HL-60/S4 treated with retinoic acid at 250 ng/mL for 4 days and 3 days (cell line): ENCODE results near the gene GUCY2C.
"Not testable (repeated sequence)": the region's sequence is repeated elsewhere in the genome, so short reads cannot be mapped to it uniquely, and the experiment has no call there.

ENCODE experiments used
- in situ Hi-C: fragments of 300-500 bp; cut with MboI; formaldehyde crosslinking; loops from 2 replicates; pipeline ENCODE4 v1.7.0; 2022; ENCODE audit warnings: low sequenced_read_pairs

GUCY2C gene

DNA sequence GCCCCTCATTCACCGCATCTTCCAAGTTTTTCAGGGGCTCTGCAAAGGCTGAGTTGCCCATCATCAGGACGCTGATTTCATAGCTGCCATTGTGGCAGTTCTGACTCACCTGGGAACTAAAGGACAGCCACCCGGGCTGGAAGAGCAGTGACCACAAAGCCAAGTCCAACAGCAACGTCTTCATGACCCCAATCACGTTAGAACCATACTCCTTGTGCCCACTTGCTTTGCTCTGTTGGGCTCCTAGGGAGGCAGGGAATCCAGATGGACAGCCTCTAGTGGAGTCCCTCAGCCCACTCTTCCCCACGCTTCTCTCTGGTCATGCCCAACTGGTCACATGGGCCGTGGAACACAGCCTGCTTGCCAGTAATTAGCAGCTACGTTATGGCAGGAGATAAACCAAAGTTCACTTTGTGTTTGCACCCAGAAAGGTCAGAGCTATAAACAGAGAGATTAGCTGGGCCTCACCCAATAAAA is at the start of gene GUCY2C:
TSS of gene GUCY2C (minus strand) at position 335 of the 477 bp plus-strand sequence. CDS start at position 184, 151 bp downstream.
- in situ Hi-C loops, result no loop called here

- in situ Hi-C loops, result no loop called here
Measured at GRCh38 chr12:14743061-14743460, 46.7 kb upstream of the GUCY2C start.

- in situ Hi-C loops, result no loop called here
Measured at GRCh38 chr12:14741942-14742341, 45.5 kb upstream of the GUCY2C start.

GRCh38 chr12:14741153-14741552 is 44.8 kb upstream of the GUCY2C start:
- in situ Hi-C loops, result no loop called here

DNA sequence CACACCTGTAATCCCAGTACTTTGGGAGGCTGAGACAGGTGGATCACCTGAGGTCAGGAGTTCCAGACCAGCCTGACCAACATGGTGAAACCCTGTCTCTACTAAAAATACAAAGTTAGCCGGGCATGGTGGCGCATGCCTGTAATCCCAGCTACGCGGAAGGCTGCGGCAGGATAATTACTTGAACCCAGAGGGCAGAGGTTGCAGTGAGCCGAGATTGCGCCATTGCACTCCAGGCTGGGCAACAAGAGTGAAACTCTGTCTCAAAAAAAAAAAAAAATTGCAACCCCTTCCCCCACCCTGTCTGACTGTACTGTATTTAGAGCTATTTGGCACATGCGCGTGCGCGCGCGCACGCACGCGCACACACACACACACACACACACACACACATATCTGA is 40.0 kb upstream of the GUCY2C start:
- in situ Hi-C loops, result not testable (repeated sequence)

GRCh38 chr12:14731821-14732220 is 35.4 kb upstream of the GUCY2C start:
- in situ Hi-C loops, result no loop called here

DNA sequence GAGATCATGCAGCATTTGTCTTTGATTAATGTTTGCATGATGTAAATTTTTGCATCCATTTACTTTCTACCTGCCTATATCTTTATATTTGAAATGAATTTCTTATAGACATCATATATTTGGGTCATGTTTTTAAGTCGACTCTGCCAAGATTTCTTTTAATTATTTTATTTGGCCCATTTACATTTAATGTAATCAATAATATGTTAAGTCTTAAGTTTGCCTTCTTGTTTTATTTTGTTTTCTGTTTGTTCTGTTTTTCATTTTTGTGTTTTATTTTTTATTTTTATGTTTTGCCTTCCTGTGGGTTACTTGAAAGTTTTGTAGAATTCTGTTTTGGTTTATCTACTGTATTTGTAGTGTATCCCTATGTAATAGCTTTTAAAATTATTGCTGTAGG is 33.2 kb upstream of the GUCY2C start:
- in situ Hi-C loops, result no loop called here

GRCh38 chr12:14723763-14724162 is 27.4 kb upstream of the GUCY2C start:
- in situ Hi-C loops, result loop anchor here (25.0 kb wide), 1 partner anchor 486 kb away; no protein-coding TSS in a partner anchor

DNA sequence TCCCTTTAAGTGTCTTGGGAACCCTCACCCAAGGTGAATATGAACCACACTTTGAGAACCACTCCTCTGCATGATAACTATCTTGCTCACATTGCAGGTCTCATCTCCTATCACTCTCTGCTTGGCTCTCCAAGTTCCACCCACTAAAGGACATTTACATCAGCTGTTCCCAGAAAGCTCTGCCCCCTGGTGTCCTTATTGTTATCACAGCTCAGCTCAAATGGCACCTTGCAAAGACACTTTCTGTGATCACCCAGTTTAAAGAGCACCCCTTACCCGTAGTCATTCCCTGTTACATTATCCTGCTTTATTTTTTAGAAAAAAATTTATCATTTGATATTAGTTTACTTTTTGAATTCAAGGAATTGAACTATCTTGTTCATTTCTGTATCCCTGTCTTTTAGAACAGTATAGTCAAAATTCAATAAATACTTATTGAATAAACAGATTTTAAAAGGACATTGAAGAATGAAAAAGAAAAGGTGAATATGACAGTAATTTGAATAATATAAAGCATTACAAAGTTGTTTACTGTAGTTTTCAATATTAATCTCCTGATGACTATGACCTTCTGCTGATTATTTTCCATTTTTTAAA is 20.5 kb upstream of the GUCY2C start:
- in situ Hi-C loops, result loop anchor here (25.0 kb wide), 1 partner anchor 480 kb away; no protein-coding TSS in a partner anchor

GRCh38 chr12:14714437-14714836 is 18.0 kb upstream of the GUCY2C start:
- in situ Hi-C loops, result loop anchor here (25.0 kb wide), 1 partner anchor 477 kb away; no protein-coding TSS in a partner anchor

- in situ Hi-C loops, result loop anchor here (25.0 kb wide), 1 partner anchor 473 kb away; no protein-coding TSS in a partner anchor
Measured at GRCh38 chr12:14710632-14711320, 14.4 kb upstream of the GUCY2C start.

GRCh38 chr12:14701809-14702568 is 5.6 kb upstream of the GUCY2C start:
- in situ Hi-C loops, result loop anchor here (25.0 kb wide), 1 partner anchor 465 kb away; no protein-coding TSS in a partner anchor

DNA sequence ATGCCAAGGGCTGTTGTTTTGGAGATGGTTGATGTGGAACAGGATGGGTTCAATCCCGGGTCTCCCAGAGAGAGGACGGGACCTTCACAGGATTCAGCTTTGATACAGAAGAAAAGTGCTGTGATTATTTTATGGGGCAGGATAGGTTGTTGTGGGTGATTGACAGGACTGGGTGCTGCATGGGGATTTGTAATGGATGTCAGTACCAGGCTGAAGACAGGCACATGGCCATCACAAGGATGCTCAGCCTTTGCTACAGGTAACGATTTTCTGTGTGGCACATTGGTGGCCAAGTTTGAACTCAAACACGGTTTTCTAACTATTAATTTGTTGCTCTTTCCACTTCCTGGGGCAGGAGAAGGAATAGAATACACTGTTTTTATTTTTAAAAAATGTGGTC is 4.5 kb upstream of the GUCY2C start:
- in situ Hi-C loops, result loop anchor here (25.0 kb wide), 1 partner anchor 464 kb away; no protein-coding TSS in a partner anchor

DNA sequence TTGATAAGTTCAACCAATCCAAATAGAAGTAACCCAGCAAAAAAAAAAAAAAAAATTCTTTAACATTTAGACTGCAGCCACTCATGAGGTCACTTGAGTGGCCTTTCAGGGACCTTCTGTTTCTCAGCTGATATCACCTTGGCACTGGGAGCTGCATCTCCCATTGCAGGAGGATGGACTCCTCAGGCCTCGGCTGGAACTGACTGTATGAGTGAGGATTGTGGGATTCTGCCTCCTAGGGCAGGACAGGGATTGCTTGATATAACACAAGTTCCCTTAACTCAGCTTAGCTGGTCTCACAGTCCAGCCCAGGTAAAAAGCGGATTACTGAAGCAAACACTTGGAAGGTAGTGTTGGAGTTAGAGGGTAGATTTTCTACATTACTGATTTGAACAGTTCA is 3.5 kb upstream of the GUCY2C start:
- in situ Hi-C loops, result loop anchor here (25.0 kb wide), 1 partner anchor 463 kb away; no protein-coding TSS in a partner anchor

DNA sequence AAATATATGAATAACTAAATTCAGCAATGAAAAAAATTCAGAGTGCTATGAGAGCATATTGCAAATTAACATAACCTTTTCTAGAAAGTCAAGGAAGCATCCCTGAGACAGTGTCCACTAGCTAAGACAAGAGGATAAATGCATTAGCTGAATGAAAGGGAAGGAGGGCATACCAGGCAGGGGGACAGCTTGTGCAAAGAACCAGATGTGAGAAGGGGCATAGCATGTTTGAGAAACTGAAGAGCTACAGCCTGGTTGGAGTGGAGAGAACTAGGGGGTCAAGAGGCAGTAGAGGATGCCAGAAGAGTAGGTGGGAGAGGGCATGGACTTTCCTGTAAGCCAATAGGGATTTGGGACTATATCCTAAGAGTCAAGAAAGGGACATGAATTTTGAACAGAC is 2.2 kb upstream of the GUCY2C start:
- in situ Hi-C loops, result no loop called here

- in situ Hi-C loops, result no loop called here
Measured at GRCh38 chr12:14695715-14696141, 671 bp downstream of the GUCY2C start.

DNA sequence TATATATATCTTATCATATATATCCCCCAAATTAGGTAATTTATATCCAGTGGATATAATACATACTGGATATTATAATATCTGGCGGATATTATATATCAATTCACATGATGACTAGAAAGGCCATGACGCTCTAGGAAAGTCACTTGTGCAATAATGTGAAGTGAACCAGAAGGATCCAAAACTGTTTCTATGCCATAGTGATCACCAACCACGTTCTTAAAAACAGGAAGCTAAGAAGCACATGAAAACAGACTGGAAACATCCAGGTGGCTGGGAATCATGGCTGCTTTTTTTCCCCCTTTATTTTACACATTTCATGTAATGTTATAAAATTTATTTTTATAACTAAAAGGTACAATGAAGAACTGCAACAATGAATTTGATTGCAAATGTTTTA is 1.4 kb downstream of the GUCY2C start:
- in situ Hi-C loops, result no loop called here

DNA sequence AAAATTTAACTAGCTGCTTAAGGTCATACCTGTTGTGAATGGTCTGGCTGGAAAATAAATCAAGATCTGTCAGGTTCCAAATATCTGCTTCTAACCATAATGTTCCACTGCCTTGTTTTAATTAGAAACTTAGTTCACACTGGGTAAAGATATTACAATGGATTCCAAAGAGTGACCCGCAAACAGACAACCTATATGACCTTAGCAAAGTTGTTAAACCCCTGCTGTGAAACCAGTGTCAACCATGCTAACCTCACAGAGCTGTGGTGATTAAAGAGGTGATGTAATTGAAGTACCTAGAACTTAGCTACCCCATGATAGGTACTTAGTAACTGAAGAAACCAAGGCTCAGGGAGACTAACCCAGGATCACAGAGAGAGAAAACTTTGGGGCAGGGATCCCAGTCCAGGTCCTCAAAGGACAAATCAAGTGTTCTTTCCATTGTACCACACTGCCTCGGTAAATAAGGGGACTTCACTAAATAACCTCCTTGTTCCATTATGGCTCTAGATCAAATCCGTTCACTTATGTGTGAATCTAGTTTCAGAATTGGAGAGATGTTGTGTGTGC is 2.2 kb downstream of the GUCY2C start:
- in situ Hi-C loops, result no loop called here

GRCh38 chr12:14693116-14693515 is 3.3 kb downstream of the GUCY2C start:
- in situ Hi-C loops, result no loop called here

GRCh38 chr12:14691560-14691959 is 4.8 kb downstream of the GUCY2C start:
- in situ Hi-C loops, result no loop called here

DNA sequence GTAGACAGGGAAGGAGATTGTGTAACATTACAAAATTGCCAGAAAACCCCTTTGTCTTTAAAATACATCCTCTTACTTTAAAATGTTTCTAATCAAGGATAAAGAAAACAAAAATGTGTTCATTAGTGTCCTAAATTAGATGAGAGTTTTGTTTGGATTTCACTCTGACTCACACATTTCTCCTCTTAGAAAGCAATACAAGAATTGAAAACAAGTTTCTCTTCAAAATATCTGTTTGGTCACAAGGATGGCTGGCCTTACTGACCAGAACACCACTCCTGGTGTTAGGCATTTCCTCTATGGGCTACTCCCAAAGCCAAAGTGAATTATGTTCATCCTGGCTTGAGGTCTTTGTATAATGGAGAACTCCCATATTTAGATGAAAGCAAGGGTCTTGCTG is 6.4 kb downstream of the GUCY2C start:
- in situ Hi-C loops, result no loop called here
